KG1 (cell line): ENCODE results near the gene SULT1E1.

Experiments used
- DNase-seq: peaks from one replicate; lab custom pipeline; 2025; lab: John Stamatoyannopoulos, UW

The SULT1E1 gene

DNA sequence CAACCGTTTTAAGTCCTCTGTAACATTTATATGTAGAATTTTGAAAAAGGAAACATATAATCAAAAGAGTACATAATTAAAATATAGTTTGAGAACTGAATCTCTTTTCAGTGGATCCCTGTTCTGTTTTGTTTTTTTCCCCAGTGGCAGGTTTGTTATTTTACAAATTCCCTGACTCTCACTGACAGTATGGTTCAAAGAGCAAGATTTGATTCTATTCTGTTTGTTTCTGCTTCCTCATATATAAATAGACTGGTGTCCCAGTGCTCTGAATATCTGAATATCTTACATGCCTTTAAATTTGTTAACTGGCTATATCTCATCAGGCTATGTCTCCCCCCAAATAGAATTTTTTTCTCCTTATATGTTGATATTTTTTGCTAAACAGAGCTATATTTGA, 16.6 kb downstream of the SULT1E1 start:
- no peak for DNase-seq

DNA sequence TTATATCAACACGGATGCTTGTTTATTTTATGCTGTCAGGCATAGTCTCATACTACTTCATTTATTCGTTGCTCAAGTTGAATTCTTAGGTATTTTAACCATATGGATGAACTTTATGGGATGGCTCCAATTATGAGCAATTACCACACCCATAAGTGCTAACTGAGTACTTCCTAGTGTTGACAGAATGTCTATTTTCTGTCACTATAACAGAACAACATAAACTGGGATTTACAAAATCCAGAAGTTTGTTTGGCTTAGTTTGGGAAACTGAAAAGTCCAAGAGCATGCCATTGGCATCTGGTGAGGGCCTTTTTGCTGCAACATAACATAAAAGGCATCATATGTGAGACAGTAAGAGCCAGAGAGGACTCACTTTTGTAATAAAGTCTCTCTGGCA, 21.0 kb downstream of the SULT1E1 start:
- DNase-seq, result no peak

DNA sequence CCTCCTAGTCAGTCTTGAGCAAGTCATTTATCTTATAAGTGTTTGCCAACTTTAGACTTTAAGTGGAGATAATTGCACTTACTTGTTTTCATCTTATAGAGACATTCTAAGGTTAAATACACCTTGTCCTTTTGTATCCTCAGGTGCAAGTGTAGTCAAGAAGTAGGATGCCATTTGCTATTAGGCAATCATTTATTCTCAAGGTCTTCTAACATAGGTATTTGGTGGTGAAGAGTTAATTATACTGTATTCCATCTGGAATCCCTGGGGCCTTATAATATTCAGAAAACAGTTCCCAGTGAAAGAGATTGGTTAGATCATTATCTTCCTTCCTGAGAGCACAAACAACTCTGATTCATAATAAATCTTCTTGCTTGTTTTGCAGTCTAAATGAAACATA, 23.7 kb downstream of the SULT1E1 start:
- DNase-seq, result no peak

DNA sequence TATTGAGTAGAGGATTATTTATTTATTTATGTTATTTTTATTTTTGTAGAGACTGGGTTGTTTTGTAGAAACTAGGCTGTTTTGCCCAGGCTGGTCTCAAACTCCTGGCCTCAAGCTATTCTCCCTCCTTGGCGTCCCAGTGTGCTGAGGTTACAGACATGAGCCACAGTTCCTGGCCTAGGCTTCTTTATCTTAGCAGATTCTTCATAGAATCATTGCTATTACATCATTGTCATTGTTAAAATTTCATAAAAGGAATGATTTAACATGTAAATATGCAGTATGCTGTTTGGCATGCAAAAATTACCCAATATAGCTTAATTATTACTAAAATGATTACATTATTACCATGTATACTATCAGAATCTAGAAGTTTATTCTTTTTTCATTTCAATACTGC, 24.2 kb downstream of the SULT1E1 start:
- DNase-seq, result no peak

DNA sequence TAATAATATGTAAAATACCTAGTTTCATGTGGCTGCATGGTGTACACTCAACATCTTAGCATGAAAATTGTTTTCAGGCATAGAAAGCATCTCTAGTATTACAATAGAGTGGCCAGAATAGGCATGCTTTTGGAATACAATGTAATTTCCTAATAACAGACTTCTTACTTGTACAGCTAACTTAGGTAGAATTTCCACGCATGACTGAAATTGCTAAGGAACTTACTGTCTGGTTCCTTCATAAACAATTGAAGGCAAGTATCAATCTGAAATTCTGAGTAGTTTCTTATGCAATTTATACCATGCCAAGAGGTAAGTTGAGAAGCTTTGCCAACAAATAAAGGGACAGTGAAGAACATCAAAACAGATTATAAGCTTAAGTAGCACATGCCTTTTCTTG, 26.7 kb downstream of the SULT1E1 start:
- DNase-seq, result no peak

DNA sequence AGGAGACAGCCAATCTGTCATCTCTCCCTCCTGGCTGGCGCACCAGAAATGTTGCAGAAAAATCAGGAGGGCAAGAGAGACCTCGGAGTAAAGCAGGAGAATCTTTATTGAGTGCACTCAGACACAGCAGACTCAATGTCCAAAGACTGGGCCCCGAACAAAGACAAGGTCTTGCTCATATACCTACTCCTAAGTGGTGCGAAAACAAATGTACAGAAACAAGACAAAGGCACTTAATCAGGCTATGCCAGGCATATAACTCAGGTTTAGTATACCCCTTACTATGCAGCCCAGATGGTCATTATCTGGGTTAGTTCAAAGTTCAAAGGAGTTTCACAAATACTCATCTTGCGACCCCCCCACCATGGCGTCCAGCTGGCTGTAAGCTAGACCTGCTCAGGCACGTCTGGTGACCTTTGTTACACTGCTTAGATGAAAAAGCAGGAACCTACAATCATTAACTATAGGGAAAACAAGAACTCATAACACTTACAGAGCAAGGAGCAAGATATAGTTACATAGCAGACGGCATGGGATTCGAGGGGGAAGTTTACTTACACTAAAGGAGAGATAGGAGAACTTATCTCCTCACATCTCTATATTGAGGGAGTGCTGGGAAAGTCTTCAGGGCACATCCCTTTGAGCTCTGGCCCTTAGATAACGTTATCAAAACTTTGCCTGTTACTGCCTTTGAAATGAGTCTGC, 27.5 kb downstream of the SULT1E1 start:
- no peak for DNase-seq

DNA sequence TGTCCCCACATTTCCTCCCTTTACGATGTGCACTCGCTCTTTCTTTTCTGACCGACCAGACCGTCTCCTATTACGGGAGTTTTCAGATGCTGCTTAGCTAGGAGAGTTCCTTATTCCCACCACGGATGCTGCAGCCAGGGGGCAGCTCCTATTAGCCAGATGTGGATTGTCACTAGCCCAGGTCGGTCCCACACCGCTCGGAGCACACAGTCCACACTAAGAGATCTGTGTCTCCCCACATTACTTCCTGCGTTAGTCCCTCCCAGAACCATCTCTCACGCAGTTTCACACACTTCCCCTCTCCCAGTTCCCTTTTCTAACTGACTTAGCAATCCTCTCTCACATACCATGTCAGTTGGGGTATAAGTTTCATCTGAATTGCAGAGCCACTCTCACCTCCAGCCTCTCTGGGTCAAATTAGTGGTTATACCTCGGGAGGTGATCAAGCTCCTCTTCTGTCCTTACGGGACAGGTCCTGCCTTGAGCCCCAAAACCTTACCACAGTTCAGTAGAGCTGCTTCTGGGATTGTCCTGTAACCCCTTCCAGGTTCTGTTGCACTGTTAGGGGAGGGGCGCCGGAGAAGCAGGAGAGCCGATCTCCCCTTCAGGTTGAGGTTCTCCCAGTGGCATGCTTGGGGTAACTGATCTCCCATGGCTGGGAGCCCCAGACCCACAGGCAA, 28.2 kb downstream of the SULT1E1 start:
- DNase-seq, result peak; percentile 54

DNA sequence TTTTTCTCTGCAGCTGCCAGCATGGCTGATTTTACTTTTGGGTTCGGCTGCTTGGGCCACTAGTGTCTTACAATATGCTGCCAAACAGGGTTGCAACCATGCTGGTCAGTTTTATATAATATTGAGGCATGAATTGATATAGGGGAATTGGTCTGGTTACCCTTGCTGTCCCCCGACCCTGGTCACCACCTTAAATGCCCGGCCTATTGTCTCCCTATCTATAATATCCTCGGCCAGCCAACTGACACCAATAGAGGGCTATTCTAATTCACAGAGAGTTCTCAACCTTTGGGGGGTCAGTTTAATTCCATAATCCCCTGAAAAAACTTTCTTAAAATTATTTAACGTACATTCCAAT, 28.7 kb downstream of the SULT1E1 start:
- DNase-seq, result no peak

DNA sequence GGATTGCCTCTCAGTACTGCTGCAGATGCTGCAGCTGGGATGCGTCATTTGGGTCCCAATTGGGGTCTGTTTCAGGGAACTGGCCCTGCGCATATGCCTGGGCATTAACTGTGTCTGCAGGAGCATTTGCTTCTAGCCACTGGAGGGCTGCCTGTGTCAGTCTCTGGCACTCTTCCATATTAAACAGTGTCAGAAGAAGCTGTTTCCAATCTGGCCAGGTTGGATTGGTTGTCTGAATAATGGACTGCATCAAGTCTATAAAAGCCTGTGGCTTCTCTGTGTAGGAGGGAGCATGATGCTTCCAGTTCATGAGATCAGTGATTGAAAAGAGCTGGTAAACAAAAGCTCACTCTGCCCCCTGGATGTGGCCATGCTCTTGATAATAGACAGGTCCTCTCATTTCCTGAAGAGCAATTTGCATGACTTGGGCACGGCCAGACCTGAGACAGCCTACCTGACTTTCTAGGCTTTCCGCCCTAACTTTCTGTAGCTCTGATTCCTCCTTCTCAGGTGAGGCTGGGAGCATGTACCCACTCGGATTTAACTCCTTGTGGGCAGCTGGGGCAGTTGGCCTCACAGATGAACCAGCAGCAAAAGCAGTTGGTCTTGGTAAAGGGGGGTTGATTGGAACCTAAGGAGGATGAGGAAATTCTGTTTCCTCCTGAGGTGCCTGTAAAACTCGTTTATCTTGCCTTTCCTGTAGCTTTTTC, 29.2 kb downstream of the SULT1E1 start:
- DNase-seq, result peak; percentile 73

DNA sequence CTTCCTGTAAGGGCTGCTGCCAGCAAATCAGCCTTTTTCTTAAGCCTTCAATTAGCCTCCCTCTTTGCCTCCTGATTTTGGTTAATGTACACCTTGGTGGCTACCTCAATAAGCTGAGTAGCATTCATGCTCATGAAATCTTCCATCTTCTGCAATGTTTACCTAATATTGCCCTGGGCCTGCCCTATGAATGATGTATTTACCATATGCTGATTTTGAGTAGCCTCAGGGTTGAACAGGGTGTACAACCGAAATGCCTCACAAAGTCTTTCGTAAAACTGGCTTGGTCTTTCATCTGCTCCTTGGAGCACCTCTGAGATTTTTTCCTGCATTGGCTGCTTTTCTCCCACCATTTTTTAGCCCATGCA, 29.8 kb downstream of the SULT1E1 start:
- no peak for DNase-seq

DNA sequence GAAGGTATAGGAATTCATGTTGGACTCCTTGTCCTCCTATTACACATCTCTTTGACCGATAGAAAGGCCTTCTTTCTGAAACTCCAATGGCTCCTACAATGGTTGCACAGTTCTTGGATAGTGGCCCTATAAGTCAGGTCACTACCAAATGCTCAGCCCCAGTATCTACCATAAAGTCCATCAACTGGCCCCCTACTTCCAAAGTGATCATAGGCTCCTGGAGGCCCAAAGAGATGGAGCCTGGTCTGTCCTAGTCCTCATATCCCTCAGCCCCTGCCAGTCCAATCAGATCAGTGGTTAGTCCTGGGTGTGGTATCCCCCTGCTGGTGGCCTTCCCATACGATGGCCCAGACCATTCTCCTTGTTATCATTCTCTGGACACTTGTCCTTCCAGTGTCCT, 30.3 kb downstream of the SULT1E1 start:
- no peak for DNase-seq

DNA sequence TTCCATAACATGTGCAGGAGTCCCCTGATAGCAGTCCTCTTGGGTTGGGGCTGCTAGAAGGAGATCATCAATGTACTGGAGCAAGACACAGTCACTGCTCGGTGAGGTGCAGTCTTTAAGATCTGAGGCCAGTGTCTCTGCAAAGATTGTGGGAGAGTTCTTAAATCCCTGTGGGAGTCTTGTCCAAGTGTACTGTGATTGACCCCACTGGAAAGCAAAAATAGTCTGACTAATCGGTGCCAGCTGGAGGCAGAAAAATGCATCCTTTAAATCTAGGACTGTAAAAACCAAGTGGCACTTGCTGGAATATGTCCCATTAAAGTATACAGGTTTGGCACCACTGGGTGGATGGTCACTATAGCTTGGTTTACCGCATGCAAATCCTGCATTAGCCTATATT, 31.1 kb downstream of the SULT1E1 start:
- DNase-seq, result no peak

DNA sequence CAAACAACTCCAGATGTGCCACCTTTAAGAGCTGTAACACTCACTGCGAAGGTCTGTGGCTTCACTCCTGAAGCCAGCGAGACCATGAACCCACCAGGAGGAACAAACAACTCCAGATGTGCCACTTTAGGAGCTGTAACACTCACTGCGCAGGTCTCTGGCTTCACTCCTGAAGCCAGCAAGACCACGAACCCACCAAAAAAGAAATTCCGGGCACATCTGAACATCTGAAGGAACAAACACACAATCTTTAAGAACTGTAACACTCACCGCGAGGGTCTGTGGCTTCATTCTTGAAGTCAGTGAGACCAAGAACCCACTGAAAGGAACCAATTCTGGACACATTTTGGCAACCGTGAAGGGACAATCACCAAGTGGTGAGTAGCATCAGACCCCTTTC, 34.9 kb downstream of the SULT1E1 start:
- peak; percentile 57 for DNase-seq

DNA sequence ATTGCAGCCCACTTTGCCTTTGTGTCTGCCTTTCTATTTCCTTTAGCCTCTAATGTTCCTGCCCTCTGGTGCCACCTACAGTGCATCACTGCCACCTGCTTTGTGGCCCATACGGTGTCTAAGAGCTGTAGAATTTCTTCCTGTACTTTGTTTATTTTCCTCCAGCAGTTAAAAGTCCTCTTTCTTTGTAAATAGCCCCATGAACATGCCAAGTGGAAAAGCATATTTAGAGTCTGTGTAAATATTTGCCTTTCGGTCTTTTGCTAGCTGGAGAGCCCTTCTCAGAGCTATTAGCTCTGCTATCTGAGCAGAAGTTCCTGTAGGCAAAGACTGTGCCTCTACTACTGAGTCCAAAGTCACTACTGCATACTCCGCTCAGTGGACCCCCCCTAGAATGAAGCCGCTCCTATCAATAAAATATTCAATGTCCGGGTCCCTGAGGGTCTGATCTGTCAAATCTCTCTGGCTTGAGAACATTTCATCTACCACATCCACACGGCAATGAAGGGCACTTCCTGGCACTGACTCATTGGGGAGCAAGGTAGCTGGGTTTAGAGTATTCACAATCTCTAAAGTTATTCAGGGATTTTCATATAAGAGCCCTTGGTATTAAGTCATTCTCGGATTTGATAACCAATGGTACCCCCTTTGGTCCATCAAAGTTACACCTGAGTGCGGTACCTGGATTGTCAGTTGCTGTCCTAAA, 36.3 kb downstream of the SULT1E1 start:
- no peak for DNase-seq

DNA sequence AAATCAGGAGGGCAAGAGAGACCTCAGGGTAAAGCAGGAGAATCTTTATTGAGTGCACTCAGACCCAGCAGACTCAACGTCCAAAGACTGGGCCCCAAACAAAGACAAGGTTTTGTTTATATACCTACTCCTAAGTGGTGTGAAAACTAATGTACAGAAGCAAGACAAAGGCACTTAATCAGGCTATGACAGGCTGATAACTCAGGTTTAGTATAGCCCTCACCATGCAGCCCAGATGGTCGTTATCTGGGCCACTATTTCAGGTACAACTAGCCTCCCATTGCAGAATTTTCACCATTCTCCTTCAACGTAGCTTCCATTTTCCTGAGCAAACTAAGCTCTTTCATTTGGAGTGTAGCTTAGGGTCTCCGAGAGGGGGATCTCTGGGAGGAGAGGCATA, 36.9 kb downstream of the SULT1E1 start:
- no peak for DNase-seq

DNA sequence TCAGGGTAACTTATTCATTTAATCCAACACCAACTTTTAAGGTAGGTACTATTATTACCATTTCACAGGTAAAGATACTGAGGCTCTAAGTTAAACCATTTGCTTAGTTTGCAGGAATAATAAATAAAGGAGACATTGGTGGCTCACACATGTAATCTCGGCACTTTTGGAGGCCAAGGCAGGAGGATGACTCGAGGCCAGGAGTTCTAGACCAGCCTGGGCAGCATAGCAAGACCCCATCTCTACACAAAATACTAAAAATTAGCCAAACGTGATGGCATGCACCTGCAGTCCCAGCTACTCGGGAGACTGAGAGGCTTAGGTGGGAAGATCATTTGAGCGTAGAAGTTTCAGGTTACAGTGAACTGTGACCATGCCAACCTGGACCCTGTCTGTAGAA, 37.7 kb downstream of the SULT1E1 start:
- DNase-seq, result no peak

DNA sequence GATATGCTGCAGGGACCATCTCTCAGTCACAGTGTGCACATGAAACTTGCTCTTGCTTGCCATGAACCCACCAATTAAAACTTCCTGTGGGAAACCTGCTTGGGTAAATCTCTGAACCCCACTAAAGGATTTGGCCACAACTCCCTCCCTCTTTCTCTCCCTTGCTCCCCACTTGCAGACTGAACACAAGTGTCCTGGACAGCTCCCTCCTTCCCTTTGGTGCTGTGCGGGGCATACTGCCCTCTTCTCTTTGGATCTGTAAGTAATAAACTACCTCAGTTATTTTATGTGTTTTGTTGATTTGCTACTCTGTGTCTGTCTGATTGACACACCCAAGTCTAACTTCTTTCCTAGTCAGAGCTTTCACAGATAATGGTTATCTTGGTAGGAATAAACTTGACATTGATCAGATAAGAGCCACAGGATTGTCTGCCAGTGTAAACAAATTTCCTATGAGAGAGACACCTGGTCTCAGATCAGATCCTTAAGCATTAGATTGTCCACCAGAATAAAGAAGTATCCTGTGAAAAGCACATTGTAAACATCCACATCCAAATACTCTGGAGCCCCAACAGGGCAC, 41.8 kb downstream of the SULT1E1 start:
- DNase-seq, result no peak

DNA sequence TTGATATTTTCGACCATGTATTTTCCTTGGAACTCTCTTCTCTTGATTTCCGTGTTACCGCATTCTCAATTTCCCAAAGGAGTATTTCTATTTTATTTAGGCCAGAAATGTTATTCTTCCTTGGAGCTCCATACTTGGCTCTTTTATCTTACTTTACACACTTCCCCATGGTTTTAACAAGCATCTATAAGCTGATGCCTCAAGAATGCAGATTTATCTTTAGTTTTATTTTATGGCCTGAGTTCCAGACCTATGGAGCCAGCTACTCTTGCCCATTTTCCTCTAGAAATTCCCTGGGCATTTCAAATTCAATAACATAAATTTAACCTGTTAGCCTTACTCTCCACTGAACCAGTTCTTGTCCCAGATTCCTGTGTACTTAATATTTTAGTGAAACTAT, 43.7 kb downstream of the SULT1E1 start:
- DNase-seq, result no peak

DNA sequence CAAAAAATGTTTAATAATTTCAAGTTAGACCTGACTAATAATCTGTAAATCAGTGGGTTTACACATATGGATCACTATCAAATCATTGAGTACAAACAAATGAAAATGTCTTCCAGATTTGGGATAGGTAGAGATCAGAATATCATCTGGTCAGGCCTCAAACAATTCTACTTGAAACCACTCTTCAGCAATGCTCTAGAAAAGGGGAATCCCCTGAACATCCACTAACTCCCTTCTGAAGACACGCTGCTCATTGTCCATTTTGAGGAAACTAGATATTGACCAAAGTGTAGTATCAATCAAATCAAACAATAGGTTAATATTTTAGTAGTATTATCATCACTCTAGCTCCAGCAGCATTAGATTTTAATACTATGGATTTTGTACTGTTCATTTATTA, 46.3 kb downstream of the SULT1E1 start:
- DNase-seq, result no peak

DNA sequence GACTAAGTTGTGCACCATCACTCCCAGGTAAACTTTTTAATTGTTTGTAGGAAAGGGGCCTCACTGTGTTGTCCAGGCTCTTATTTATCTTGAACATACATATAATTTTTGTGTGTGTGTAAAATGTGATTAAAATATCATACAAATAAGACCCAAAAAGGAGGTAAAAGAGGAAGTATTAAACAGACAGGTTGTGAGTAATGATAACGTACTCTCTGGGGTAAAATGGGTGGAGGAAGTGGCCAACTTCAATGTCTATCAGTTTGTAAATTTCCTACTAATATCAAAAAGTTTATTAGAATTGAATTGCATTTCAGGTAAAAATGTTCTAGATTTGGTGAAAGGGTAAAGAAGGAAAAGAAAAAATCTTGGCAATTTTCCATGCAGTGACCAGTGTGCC, 48.8 kb downstream of the SULT1E1 start:
- DNase-seq, result no peak

DNA sequence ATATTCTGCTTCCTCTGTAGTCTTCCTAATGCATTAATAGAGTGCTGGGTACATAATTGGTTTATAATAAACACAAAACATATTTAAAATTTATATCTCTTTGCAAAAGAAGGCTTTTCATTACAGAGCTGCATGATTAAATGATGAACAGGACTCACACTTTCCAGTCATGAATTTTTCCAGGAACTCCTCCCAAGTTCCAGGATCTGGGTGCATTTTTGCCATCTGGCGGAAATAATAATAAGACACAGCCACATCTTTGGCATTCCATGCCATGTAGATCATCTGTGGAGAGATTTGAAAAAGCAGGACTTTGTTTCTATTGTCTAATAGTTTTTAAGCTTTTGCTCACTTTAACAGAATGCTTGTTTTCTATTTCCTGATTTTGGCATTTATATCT, 59.3 kb downstream of the SULT1E1 start:
- DNase-seq, result no peak

DNA sequence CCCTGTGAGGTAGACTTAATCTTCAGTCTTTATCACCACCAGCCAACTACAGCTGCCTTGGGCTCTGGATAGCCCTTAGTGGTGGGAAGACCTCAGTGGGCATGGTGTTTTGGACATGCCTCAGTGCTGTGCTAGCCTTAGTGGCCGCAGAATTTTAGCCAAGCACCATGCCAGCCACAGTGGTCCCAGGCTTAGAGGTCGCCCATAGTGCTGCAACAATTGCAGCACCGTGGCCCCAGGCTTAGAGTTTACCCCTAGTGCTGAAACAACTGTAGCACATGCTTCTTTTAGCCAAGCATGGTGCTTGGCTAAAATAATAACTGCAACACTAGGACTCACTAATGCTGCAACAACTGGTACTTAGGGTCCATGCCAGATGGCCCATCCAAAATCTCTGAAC, 60.6 kb downstream of the SULT1E1 start:
- DNase-seq, result no peak

DNA sequence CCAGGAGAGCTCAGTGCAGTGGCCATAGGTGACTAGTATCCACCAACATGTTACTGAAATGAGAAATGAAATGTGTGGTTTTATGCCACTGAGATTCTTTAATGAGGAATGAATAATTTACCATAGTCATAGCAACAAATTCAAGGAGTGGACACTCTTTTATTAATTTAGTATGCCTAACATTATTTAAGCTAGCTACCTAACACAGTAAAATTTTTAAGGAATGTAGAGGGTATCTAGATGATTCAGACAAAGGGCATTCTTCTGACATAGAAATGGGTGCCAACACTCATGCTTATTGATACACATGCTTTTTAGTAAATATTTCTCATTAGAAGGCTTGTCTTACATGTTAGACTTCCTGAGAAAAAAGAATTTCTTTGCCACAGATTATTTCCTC, 66.2 kb downstream of the SULT1E1 start:
- no peak for DNase-seq
